ENCODE results near the gene CYP2W1. TPM values are rescaled to one million over a fixed set of nuclear protein-coding genes. Genes with fewer than 3 reads are reported as not detected.
"Not testable (repeated sequence)": the region's sequence is repeated elsewhere in the genome, so short reads cannot be mapped to it uniquely, and the experiment has no call there.

Gene CYP2W1
- total RNA-seq, 1 donor from 2014 or later: not detected

- TF ChIP-seq EZH2 (IDR thresholded peaks at IDR 0.05) (no peak), EZH2phosphoT487 (IDR thresholded peaks at IDR 0.05) (no peak), CTCF (IDR thresholded peaks at IDR 0.05) (no peak)
- H3K27ac ChIP-seq: no peak overlapping the region
Measured at GRCh38 chr7:938546-939185, 44.3 kb upstream of the CYP2W1 start.

GRCh38 chr7:939843-940242 is 43.1 kb upstream of the CYP2W1 start:
- H3K36me3 Mint-ChIP-seq: no peaks in the 10 kb centered on the region
- no peaks in the 10 kb centered on the region for H3K9me3 ChIP-seq (ENCODE audit: low read depth)
- H4K20me1 ChIP-seq (ENCODE audit: low read depth): no peaks in the 10 kb centered on the region
- no peak overlapping the region for H3K27ac ChIP-seq
- no peaks in the 10 kb centered on the region for H3K36me3 ChIP-seq
- no peaks in the 10 kb centered on the region for H3K79me2 ChIP-seq (ENCODE audit: low read depth)
- no peak overlapping the region for H3K4me3 ChIP-seq
- TF ChIP-seq EZH2phosphoT487 (IDR thresholded peaks at IDR 0.05): no peak
- TF ChIP-seq EZH2 (IDR thresholded peaks at IDR 0.05): no peak
- no peak for TF ChIP-seq CTCF (IDR thresholded peaks at IDR 0.05)
- H3K4me1 Mint-ChIP-seq: peaks cover 4% of the 10 kb centered on the region
- no peaks in the 10 kb centered on the region for H3F3A ChIP-seq (ENCODE audit: low read depth)
- no peak overlapping the region for H3K4me3 Mint-ChIP-seq
- peaks cover 30% of the 10 kb centered on the region for H3K27me3 ChIP-seq
- H2AFZ ChIP-seq (replicated peaks): no peak overlapping the region
- DNase-seq (ENCODE audit: low spot score): no peak
- no peak overlapping the region for H3K27ac Mint-ChIP-seq
- peaks cover 12% of the 10 kb centered on the region for H3K9me3 Mint-ChIP-seq
- no peak overlapping the region for H3K4me2 ChIP-seq
- H3K9ac ChIP-seq: no peak overlapping the region
- H3K4me1 ChIP-seq: no peaks in the 10 kb centered on the region
- H3K27me3 Mint-ChIP-seq (ENCODE audit: insufficient read depth, low read depth): peaks cover 14% of the 10 kb centered on the region

More at GRCh38 chr7:938546-939185, 44.3 kb upstream of the CYP2W1 start:
- Histone ChIP-seq H3K9me3 (ENCODE audit: low read depth) (no peaks in the 10 kb centered on the region), H2AFZ (replicated peaks) (no peak overlapping the region), H3K4me2 (no peak overlapping the region), H3K4me3 (no peak overlapping the region), H3K27me3 (peaks cover 26% of the 10 kb centered on the region), H3F3A (ENCODE audit: low read depth) (no peaks in the 10 kb centered on the region), H3K36me3 (no peaks in the 10 kb centered on the region), H3K4me1 (no peaks in the 10 kb centered on the region), H4K20me1 (ENCODE audit: low read depth) (no peaks in the 10 kb centered on the region), H3K9ac (no peak overlapping the region), H3K79me2 (ENCODE audit: low read depth) (no peaks in the 10 kb centered on the region)
- Mint-ChIP-seq H3K27me3 (ENCODE audit: insufficient read depth, low read depth) (peaks cover 14% of the 10 kb centered on the region), H3K9me3 (peaks cover 12% of the 10 kb centered on the region), H3K36me3 (no peaks in the 10 kb centered on the region), H3K4me3 (no peak overlapping the region), H3K27ac (no peak overlapping the region), H3K4me1 (peaks cover 4% of the 10 kb centered on the region)
- DNase-seq (ENCODE audit: low spot score): no peak

GRCh38 chr7:940599-941408 is 42.2 kb upstream of the CYP2W1 start:
- H3K27ac Mint-ChIP-seq: no peak overlapping the region
- peaks cover 14% of the 10 kb centered on the region for H3K27me3 Mint-ChIP-seq (ENCODE audit: insufficient read depth, low read depth)
- Histone ChIP-seq H3K27ac (no peak overlapping the region), H3K36me3 (no peaks in the 10 kb centered on the region), H3K9me3 (ENCODE audit: low read depth) (no peaks in the 10 kb centered on the region), H3K4me2 (no peak overlapping the region), H3F3A (ENCODE audit: low read depth) (no peaks in the 10 kb centered on the region), H3K27me3 (peaks cover 30% of the 10 kb centered on the region), H4K20me1 (ENCODE audit: low read depth) (no peaks in the 10 kb centered on the region), H3K79me2 (ENCODE audit: low read depth) (no peaks in the 10 kb centered on the region), H2AFZ (replicated peaks) (no peak overlapping the region), H3K9ac (no peak overlapping the region), H3K4me3 (no peak overlapping the region), H3K4me1 (no peaks in the 10 kb centered on the region)
- no peak for DNase-seq (ENCODE audit: low spot score)
- H3K4me1 Mint-ChIP-seq: peaks cover 4% of the 10 kb centered on the region
- no peak overlapping the region for H3K4me3 Mint-ChIP-seq
- peaks cover 12% of the 10 kb centered on the region for H3K9me3 Mint-ChIP-seq
- H3K36me3 Mint-ChIP-seq: no peaks in the 10 kb centered on the region
- TF ChIP-seq EZH2 (IDR thresholded peaks at IDR 0.05) (no peak), EZH2phosphoT487 (IDR thresholded peaks at IDR 0.05) (no peak), CTCF (IDR thresholded peaks at IDR 0.05) (no peak)

GRCh38 chr7:943793-944192 is 39.2 kb upstream of the CYP2W1 start:
- H3K4me1 ChIP-seq; H3K27ac ChIP-seq; H3K4me3 Mint-ChIP-seq; H3F3A ChIP-seq (ENCODE audit: low read depth); H2AFZ ChIP-seq (replicated peaks); H3K27ac Mint-ChIP-seq; H3K36me3 Mint-ChIP-seq; H3K9me3 ChIP-seq (ENCODE audit: low read depth); H3K9ac ChIP-seq; H3K79me2 ChIP-seq (ENCODE audit: low read depth); DNase-seq (ENCODE audit: low spot score); H3K36me3 ChIP-seq; H3K4me1 Mint-ChIP-seq; H4K20me1 ChIP-seq (ENCODE audit: low read depth); H3K4me3 ChIP-seq; H3K4me2 ChIP-seq: not testable (repeated sequence)
- H3K27me3 ChIP-seq: peaks cover 30% of the 10 kb centered on the region
- Mint-ChIP-seq H3K9me3 (peaks cover 12% of the 10 kb centered on the region), H3K27me3 (ENCODE audit: insufficient read depth, low read depth) (peaks cover 17% of the 10 kb centered on the region)
